HG02973 (cell line): ENCODE results near the gene TNFAIP8.

ENCODE experiments used
- ATAC-seq: cut with Tn5 transposase; IDR thresholded peaks from one replicate; pipeline ENCODE4 v1.9.1; 2021; ENCODE audit warnings: moderate library complexity; ENCODE audit not compliant: unreplicated experiment

The TNFAIP8 gene

GRCh38 chr5:119328753-119329602, 26.8 kb upstream of the TNFAIP8 start:
- ATAC-seq, result no peak

DNA sequence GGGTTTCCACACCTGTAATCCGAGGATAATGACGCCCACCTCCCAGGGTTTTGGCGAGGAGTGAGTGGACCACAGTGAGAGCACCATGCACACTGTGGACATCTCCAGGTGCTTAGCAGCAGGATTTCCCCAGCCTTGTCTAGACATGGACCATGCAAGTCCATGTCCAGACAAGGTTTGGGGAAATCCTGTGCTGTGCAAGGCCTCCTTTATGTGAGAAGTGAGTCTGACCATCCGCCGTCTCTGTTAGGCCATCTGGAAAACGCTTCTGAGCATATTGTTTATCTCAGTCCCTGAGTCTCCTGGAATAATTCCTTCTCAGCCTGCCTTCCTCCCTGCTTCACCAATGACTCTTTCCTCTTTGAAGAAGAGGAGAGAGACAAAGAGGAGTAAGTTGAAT, 26.2 kb upstream of the TNFAIP8 start:
- no peak for ATAC-seq

DNA sequence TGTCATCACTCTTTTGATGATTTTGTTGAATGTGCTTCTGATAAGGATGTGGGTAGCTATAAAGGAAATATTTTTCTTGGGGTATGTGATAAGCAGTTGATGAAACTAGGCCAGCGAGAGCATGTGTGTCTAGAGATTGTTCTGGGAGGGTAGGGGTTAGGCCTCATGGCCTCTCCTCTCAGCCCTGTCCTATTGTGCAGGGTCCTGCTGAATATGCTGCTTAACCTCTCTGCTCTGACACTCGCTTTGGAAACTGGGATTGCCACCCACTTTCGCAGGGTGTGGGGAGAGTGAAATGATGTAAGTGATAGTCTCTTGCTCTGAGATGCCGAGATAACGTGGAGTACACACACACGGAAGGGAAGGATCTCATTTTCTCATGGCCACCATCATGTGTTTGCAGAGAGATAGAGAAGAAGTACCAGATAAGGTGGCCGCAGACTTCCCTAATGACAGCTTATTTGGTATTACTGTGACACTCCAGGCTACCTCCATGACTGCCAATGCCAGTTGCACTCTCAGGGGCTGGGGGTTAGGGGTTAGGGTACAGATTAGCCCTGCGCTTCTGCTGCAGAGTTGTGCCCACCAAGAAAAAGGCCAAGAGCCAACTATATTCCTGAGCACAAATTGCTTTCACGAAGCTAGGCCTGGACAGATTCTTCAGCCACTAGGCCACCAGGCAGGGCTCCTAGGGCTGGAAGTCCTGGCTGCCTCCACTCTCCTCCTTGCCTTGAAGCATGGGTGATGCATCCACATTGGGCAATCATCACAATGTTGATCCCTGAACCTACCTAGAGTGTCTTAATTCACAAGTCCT, 25.2 kb upstream of the TNFAIP8 start:
- ATAC-seq, result no peak

GRCh38 chr5:119331566-119332095, 24.2 kb upstream of the TNFAIP8 start:
- no peak for ATAC-seq

GRCh38 chr5:119332208-119332607, 23.6 kb upstream of the TNFAIP8 start:
- ATAC-seq, result no peak

GRCh38 chr5:119332978-119333401, 22.8 kb upstream of the TNFAIP8 start:
- peak; percentile 29 for ATAC-seq

GRCh38 chr5:119333421-119333851, 22.4 kb upstream of the TNFAIP8 start:
- ATAC-seq, result peak; percentile 37

GRCh38 chr5:119335261-119335677, 20.6 kb upstream of the TNFAIP8 start:
- no peak for ATAC-seq

DNA sequence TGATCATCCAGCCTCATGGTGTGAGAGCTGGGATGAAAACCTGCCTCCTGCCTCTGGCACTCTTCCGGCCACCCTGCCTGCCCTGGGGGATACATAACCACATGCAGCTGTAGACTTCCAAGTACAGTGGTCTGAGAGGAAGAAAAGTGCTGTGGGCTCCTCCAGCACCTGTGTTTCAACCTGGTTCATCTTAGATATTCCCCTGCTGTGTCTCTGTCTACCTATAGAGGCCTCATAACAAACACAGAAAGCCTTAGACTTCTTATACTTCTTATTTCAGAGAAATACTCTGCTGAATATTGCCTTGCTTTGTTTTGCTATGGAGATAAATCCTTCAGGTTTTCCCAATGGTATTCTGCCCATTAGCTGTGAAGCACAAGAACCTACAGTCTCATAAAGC, 19.6 kb upstream of the TNFAIP8 start:
- no peak for ATAC-seq

DNA sequence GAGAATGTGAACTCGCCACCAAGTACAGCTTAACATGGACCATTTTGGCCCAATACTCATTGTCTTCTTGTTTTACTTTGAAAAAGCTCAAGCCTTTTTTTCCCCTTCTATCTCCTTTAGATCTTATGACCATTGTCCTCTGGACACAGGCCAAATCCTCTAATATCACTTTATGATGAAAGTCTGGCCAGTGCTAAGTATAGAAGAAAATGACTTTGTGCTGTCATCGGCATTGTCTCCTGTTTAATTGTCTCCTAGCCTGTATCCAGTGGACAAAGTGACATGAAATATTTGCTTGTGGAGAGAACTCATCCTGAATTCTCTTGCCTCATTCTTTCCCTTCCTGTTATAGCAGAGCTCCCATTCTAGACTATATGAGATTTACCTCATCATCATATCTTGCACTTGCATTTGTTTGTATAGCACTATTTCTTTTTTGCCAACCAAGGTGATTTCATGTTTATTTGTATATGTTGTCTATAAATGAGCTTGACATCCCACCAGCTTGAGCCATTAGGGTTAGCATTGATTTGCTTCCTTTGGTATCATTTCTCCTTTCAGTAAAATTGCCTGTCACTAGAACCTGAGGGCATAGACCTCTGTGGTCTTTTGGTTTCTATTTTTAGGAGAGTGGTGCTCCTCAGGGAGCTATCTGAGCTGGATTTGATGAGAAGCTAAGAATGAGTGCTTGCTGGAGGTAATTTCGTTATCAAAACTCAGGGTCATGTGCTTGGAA, 18.8 kb upstream of the TNFAIP8 start:
- no peak for ATAC-seq

GRCh38 chr5:119338326-119338946, 17.4 kb upstream of the TNFAIP8 start:
- no peak for ATAC-seq

DNA sequence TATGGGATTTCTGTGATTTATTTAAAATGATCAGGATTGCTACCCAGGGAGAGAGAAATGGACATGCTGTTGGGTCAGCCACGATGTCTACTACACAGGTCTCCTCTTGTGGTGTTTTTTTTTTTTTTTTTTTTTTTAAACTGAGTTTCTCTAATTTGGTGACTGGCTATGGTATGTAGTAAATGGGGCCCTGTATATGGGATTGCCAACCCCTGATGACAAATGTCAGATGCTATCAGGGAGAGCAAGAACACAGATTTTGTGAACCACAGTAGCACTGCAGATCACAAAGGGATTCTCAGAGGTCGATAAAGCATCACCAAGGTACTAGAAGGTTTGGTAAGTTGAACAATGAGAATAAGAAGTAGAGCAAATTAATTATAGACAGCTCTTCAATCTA, 16.5 kb upstream of the TNFAIP8 start:
- ATAC-seq, result no peak

GRCh38 chr5:119339965-119340364, 15.9 kb upstream of the TNFAIP8 start:
- no peak for ATAC-seq

DNA sequence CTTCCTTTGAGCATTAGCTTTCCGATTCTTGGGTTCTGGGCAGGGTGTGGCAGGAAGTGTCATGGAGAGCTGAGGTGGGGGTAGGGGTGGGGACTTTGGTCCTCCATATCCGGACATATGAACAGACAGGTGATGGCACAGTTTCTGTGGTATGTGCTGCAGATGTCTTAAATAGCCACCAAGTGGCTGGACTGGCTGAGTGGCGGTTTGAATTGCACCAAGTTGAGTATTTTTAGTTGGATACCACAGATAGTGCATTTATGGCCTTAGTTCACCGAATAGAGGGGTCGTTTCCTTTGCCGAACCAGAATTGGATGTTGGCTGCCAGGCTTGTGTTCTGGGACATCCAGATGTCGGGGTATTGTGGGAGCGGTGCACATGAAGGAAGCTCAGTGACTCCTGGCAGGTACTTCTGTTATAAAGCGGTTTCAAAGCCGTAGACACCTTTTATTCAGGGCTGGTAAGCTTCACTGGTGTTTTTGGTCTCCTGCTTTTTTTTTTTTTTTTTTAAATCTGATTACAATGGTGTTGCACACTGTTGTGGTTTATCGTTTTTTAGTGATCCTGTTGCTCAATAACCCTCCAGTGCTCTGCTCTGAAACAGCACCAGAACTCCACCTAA, 15.1 kb upstream of the TNFAIP8 start:
- ATAC-seq, result peak; percentile 52

DNA sequence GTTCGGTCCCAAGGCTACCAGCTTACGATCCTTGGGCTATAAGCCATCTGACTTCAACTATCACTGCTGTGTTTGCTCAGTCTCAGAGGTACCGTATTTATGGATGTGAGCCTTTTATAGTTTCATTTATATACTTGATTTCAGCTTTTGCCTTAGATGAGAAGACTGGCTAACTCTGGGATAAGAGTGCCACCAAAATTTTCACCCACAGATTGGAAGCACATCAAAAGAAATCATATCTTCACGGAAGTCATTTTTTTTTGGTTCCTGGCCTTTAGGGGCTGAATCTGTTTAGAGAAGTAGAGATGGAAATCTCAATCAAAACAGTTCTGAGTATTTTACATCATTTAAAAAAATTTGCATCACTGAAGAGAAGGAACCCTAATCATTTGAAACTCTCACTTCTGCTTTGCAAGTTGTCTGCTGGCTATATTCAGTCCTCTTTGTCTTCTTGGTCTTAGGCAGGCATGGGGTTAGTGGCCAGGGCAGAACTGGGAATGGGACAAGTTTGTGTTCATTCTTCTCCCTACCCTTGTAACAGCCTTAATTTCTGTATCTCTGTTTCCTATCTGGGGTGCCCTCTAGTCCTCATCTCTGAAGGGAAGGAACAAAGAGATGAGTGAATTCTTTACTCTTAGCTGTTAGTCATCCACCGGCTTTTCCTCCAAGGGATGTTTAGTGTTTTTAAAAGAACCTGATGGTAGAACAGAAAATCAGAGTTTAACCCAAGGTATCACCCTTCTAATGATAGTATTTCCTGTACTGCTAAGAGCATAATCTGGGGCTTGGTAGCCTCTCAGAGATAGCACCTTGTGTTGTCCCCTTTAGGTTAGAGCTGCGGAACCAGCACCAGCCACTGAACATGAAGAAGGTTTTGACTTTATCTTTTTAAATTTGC, 14.1 kb upstream of the TNFAIP8 start:
- peak; percentile 53 for ATAC-seq

DNA sequence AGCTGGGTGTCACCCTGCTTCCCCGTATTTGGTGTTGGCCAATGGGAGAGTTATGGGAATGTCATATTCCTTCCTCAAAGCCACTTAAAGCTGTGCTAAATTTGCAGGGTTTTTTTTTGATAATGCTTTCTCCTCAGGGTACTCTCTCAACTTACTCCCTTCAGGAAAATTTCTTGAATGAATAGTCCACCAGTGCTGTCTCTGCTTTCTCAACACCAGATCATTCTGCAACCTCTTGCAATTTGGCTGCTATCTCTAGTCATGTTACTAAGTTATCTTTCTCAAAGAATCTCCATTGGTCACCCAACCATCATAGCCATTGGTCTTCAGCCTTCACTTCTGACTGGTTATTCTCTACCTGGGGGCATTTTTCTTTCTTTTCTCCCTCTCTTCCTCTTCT, 13.4 kb upstream of the TNFAIP8 start:
- ATAC-seq, result no peak

- no peak for ATAC-seq
These were observed 12.8 kb upstream of the TNFAIP8 start for GRCh38 chr5:119343052-119343451.

GRCh38 chr5:119343766-119344165, 12.1 kb upstream of the TNFAIP8 start:
- ATAC-seq, result peak; percentile 30

GRCh38 chr5:119344231-119344630, 11.6 kb upstream of the TNFAIP8 start:
- no peak for ATAC-seq
